Spinal cord (tissue), 10 donors: Measurements from ENCODE around the gene SMIM13. TPM values are rescaled to one million over a fixed set of nuclear protein-coding genes. Genes with fewer than 3 reads are reported as not detected.

Experiments used
- DNase-seq, 6 donors: peaks; one replicate each; pipeline versions ENCODE4 v3.0.0 to v3.0.0-alpha.2; 2013 to 2015; ENCODE audit warnings: low spot score in 6 of 6, low read depth in 4 of 6
- H3K27ac ChIP-seq: one replicate; pipeline ENCODE4 v1.5.1; 2013; ENCODE audit warnings: low read depth, low read length, control low read depth
- H3K27me3 ChIP-seq: one replicate; pipeline ENCODE4 v1.6.1; 2013; ENCODE audit warnings: low read length; ENCODE audit not compliant: control insufficient read depth, insufficient read depth
- H3K36me3 ChIP-seq: one replicate; pipeline ENCODE4 v1.6.1; 2013; ENCODE audit warnings: low read length; ENCODE audit not compliant: control insufficient read depth, insufficient read depth
- H3K4me1 ChIP-seq: one replicate; pipeline ENCODE4 v1.6.1; 2013; ENCODE audit warnings: low read length; ENCODE audit not compliant: control insufficient read depth, insufficient read depth
- H3K4me3 ChIP-seq: one replicate; pipeline ENCODE4 v1.5.1; 2013; ENCODE audit warnings: low read depth, low read length, control low read depth
- H3K9me3 ChIP-seq: one replicate; pipeline ENCODE4 v1.6.1; 2013; ENCODE audit warnings: low read length; ENCODE audit not compliant: control insufficient read depth, insufficient read depth
- WGBS: methylation state at CpG from one replicate; pipeline ENCODE4 v1.1.5; 2013; ENCODE audit warnings: missing lambda C conversion rate; ENCODE audit not compliant: insufficient coverage; 5-methylcytosine and 5-hydroxymethylcytosine counted together
- polyA plus RNA-seq, 2 donors: library from polyadenylated mRNA; unstranded; fragments of 120-200 nt; gene quantifications; one replicate each; pipeline ENCODE4 v1.2.1, GENCODE V29; 2013; ENCODE audit not compliant: insufficient read length in 2 of 2
- small RNA-seq: library from RNA; depleted of rRNA; stranded (forward); fragments of <200 nt; gene quantifications from one replicate; pipeline ENCODE3, GENCODE V24; 2014; ENCODE audit warnings: low replicate concordance
- total RNA-seq, 2 donors: library from RNA; depleted of rRNA in 1 of 2; stranded (reverse); fragments of 120-200 nt in 1 of 2; fragments of >200 nt in 1 of 2; gene quantifications; one replicate each; pipeline versions ENCODE4 v1.2.3 to v1.2.4, GENCODE V29; 2013 to 2014
- donor health status: healthy.

Gene SMIM13
- total and polyA plus RNA-seq, 4 donors: 20.7 to 90.8 (median 75.0) TPM

- no peak overlapping the region for H3K4me3 ChIP-seq
- no peaks in the 10 kb centered on the region for H3K36me3 ChIP-seq
- 56% methylated on average over 1 of the region's 8 CpGs for WGBS
- H3K27ac ChIP-seq: no peak overlapping the region
- no peak for DNase-seq
- peaks cover 3% of the 10 kb centered on the region for H3K4me1 ChIP-seq
- peaks cover 4% of the 10 kb centered on the region for H3K9me3 ChIP-seq
- H3K27me3 ChIP-seq: no peaks in the 10 kb centered on the region
These were observed 86.0 kb downstream of the SMIM13 start for GRCh38 chr6:11179419-11180202.

GRCh38 chr6:11181478-11182136 is 88.0 kb downstream of the SMIM13 start:
- Histone ChIP-seq H3K4me1 (peaks cover 3% of the 10 kb centered on the region), H3K27me3 (no peaks in the 10 kb centered on the region), H3K9me3 (peaks cover 4% of the 10 kb centered on the region), H3K4me3 (no peak overlapping the region), H3K27ac (no peak overlapping the region), H3K36me3 (peaks cover 4% of the 10 kb centered on the region)
- no peak for DNase-seq
- no CpG with 5 or more reads among the region's 3 CpGs for WGBS

GRCh38 chr6:11183761-11184362 is 90.2 kb downstream of the SMIM13 start:
- peaks cover 4% of the 10 kb centered on the region for H3K9me3 ChIP-seq
- DNase-seq: no peak
- peaks cover 3% of the 10 kb centered on the region for H3K4me1 ChIP-seq
- H3K36me3 ChIP-seq: peaks cover 8% of the 10 kb centered on the region
- WGBS: 98% methylated on average over 3 of the region's 3 CpGs
- no peak overlapping the region for H3K4me3 ChIP-seq
- H3K27me3 ChIP-seq: no peaks in the 10 kb centered on the region
- no peak overlapping the region for H3K27ac ChIP-seq

GRCh38 chr6:11185204-11185842 is 91.7 kb downstream of the SMIM13 start:
- Histone ChIP-seq H3K4me3 (no peak overlapping the region), H3K4me1 (no peaks in the 10 kb centered on the region), H3K27me3 (no peaks in the 10 kb centered on the region), H3K9me3 (peaks cover 4% of the 10 kb centered on the region), H3K27ac (no peak overlapping the region), H3K36me3 (peaks cover 14% of the 10 kb centered on the region)
- DNase-seq: no peak
- WGBS: 93% methylated on average over 17 of the region's 17 CpGs

- Histone ChIP-seq H3K27ac (no peak overlapping the region), H3K9me3 (no peaks in the 10 kb centered on the region), H3K4me3 (no peak overlapping the region), H3K27me3 (no peaks in the 10 kb centered on the region), H3K36me3 (peaks cover 20% of the 10 kb centered on the region), H3K4me1 (no peaks in the 10 kb centered on the region)
- 96% methylated on average over 5 of the region's 6 CpGs for WGBS
- no peak for DNase-seq
These were observed 93.7 kb downstream of the SMIM13 start for GRCh38 chr6:11187301-11187700.

Small RNA genes within 50 kb of the gene (small RNA-seq; reads per million reads assigned to genes)
- not detected for gene AL136139.1

Other genes starting within 250 kb of the SMIM13 start
- gene GCM2, start 211.8 kb upstream of the SMIM13 start, total RNA-seq: not detected
- under 1 TPM in 1 of 2 donors, not detected in 1; 0.23 TPM for gene GCM2, start 211.8 kb upstream of the SMIM13 start, polyA plus RNA-seq
- 1 to 10 TPM; 2.8 to 5.9 TPM for gene SYCP2L, start 206.8 kb upstream of the SMIM13 start, total RNA-seq
- 1 to 10 TPM; 3.5 to 4.8 TPM for gene SYCP2L, start 206.8 kb upstream of the SMIM13 start, polyA plus RNA-seq
- gene ELOVL2, start 49.5 kb upstream of the SMIM13 start, total RNA-seq: 10 to 100 TPM; 21.5 to 31.8 TPM
- 10 to 100 TPM; 56.7 to 83.5 TPM for gene ELOVL2, start 49.5 kb upstream of the SMIM13 start, polyA plus RNA-seq
- gene ERVFRD-1, start 17.9 kb downstream of the SMIM13 start, total RNA-seq: under 1 TPM in 1 of 2 donors, not detected in 1; 0.06 TPM
- gene ERVFRD-1, start 17.9 kb downstream of the SMIM13 start, polyA plus RNA-seq: under 1 TPM in 1 of 2 donors, not detected in 1; 0.18 TPM
- 10 to 100 TPM; 20.2 to 25.4 TPM for gene NEDD9, start 138.8 kb downstream of the SMIM13 start, total RNA-seq
- 1 to 10 TPM; 9.0 to 9.9 TPM for gene NEDD9, start 138.8 kb downstream of the SMIM13 start, polyA plus RNA-seq